Urothelium cell line (cell line): ENCODE measurements around the gene TMEM178B.

Experiments used
- DNase-seq: peaks from one replicate; pipeline ENCODE4 v3.0.0; 2011; ENCODE audit warnings: low spot score, mixed read lengths
- FAIRE-seq: peaks from 2 replicates; lab custom pipeline; 2011; peaks lifted over from hg19 to GRCh38; lab: Jason Lieb, UNC

Gene TMEM178B

DNA sequence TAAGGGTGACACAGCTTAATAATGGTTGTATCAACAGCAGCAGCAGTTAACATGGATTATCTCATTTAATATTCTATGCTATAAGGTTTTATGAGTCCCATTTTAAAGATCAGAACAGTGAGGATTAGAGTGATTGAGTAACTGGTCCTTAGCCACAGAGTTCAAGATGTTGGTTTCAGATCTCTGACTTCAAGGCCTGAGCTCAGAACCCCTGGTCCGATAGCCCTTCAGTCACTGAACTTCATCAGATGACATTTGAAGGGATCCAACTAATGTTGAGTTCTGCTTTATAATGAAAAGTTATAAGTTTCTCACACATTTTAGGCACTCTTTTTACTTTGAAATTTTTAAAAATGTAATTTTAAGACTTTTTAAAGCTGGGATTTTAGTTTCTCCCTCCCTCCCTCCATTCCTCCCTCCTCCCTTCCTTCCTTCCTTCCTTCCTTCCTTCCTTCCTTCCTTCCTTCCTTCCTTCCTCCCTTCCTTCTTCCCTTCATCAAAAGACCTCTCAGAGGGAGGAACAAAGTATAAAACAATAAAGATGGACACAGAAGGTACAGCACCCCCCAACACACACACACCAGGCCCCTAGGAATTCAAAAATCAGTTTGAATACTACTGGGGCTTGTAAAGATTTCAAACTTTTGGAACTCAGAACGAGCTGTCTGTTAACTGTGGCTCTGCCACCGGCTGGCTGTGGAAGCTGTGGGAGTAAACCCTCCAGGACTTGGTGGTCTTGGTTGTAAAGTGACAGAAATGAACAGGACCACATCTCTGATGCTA lies 270.5 kb downstream of the TMEM178B start:
- no peak for FAIRE-seq
- no peak for DNase-seq

DNA sequence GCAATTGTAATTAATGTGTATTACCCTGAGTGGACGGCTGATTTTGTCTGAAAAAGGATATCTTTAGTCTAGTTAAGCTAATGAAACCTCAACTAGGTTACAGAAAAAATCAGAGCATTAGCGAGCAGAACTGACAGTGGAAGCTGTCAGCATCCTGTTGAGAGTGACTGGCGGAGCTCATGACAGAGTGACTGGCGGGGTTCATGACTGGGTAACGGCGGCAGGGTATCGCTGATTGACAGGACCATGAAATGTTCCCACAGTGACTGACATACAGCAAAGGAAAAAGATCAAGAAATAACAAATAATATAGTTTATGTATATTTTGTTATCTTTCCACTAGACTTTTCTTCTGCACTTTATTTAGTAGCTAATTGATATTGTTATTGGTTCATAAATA lies 274.9 kb downstream of the TMEM178B start:
- FAIRE-seq, result no peak
- no peak for DNase-seq

DNA sequence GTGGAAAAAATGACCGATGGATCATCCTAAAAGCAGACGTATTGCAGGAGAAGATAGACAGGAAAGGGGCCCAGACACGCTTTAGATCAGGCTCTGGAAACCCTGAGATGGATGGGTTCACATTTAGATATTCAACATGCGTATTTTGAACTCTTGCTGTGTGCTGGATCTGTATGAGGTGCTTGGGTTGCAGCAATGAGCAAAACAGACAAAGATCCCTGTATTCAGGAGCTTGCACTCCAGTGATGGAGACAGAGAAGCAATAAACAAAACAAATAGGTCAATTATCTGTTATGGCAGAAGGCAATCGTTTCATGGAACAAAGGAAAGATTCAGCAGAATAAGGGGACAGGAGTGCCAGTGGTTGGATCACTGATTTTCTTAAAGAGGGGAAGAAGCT lies 275.5 kb downstream of the TMEM178B start:
- FAIRE-seq, result no peak
- DNase-seq, result no peak

DNA sequence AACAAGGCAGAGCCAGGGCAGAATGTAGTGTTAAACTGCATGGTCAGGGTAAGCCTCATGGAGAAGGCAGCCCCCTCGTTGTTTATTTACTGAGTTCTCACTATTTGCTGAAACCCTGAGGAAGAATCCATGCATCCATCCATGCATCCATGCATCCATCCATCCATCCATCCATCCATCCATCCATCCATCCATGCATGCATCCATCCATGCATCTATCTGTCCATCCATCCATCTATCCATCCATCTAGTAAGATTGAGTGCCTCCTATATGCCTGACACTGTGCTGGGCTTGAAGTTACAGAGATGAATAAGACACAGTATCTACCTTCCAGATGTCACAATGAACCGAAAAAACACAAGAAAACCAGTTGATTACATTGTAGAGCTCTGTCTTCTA lies 275.9 kb downstream of the TMEM178B start:
- FAIRE-seq, result no peak
- DNase-seq, result no peak

DNA sequence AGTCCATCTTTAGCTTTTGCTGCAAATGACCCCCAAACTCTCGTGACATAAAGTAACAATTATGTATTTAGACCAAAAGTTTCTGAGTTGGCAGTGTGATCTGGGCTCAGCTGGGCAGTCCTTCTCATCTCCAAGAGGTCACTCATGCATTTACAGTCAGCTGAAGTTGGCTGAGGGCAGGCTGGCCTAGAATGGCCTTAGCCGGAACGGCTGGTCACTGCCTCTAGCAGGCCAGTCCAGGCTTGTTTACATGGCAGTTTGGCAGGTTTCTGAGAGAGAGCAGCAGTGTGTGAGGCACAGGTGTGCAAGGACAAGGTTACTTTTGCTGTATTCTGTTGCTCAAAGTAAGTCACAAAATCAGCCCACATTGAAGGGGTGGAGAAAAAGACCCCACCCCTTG lies 277.3 kb downstream of the TMEM178B start:
- FAIRE-seq, result no peak
- DNase-seq, result no peak

DNA sequence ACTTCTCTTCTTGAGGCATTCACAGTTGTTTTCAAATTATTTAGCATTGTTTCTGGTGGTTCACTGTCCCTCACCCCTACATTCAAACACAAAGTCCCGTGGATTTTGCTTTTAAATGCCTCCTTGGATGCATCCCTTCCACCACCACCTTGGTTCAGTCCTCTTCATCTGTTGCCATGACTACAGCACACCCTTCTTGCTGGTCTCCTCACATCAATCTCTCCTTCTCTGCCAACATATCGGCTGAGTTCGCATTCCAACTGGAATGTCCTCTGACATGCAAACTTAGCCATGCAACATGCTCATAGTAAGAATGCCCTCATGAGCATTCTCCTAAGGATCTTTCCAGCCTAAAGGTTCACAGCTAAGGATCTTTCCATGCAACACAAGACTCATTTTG lies 279.1 kb downstream of the TMEM178B start:
- no peak for FAIRE-seq
- DNase-seq, result no peak

DNA sequence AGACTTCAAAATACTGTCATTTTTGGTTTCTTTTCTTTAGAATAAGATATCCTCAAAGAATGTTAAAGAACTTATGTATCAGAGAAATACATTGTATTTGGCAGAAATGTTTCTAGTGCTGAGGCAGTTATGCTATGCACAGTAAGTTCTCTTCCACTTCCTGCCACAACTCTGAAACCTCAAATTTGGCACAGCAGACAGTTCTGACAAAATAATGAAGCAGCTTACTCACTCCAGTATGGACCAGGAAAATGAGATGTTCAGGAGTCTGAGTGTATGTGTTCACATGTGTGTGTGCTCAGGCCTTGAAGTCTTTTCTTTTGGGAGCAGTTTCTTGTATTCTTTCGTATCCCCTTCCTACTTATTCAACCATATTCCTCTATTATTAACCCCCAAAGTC lies 280.4 kb downstream of the TMEM178B start:
- DNase-seq, result peak; percentile 23
- FAIRE-seq, result no peak

DNA sequence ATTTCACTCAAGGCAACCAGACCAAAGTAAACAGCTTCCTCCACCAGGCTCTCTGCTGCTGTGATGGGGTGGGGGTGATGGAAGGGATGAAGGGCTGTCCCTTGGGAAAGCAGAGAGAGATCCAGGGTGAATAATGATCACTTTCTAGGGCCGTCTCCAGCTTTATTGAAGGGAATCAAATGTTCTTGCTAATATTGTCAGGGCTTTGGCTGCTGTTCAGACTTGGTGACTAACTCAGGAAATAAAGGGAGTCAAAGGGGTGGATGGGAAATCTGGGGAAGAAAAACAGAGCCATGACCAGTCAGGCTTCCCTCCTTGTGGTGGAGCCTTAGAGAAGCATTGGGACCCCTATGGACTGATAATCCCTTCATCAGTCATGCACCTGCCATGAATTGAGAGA lies 281.2 kb downstream of the TMEM178B start:
- no peak for DNase-seq
- FAIRE-seq, result no peak

DNA sequence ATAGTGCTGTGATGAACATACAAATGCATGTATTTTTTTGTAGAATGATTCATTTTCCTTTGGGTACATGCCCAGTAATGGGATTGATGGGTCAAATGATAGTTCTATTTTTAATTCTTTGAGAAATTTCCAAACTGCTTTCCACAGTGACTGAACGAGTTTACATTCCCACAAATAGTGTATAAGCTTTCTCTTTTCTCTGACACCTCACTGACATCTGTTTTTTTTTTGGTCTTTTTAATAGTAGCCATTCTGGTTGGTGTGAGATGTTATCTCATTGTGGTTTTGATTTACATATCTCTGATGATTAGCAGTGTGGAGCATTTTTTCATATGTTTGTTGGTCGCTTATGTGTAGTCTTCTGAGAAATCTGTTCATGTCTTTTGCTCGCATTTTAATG lies 282.3 kb downstream of the TMEM178B start:
- DNase-seq, result no peak
- FAIRE-seq, result no peak

DNA sequence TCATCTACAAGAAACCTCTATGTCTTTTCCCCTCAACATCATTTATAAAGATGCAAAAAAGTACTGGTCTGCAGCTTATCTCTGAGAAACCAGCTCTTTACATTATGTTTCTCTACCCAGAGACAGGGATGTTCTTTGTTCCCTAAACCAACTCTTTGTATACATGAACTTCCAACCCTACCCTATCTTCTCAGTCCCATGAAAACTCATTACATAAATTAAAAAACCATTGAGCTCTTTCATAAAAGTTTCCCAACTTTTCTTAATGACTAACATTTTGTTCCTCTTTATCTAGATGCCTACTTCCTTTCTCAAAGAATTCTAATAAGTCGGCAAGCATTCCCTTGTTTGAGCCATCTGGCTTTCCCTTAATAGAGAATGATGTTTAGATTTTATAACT lies 284.5 kb downstream of the TMEM178B start:
- no peak for DNase-seq
- FAIRE-seq, result no peak

DNA sequence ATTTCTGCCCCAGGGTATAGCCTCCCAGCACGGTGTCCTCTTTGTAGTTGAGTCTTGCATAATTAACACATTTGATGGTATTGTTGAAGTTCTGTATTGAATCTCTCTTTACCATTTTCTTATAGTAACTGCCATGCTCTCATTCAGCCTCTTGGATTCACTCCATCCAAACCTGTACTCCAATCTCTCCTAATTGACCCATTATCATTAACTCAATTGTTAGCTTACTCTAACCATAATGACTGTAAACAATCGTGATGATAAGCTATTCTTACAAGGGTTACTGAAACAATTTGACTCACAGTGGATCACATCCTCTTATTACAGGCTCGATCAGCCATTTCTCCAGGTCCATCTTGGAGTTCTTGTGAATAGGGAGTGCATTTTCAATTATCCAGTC lies 285.4 kb downstream of the TMEM178B start:
- FAIRE-seq (no peak), DNase-seq (no peak)

DNA sequence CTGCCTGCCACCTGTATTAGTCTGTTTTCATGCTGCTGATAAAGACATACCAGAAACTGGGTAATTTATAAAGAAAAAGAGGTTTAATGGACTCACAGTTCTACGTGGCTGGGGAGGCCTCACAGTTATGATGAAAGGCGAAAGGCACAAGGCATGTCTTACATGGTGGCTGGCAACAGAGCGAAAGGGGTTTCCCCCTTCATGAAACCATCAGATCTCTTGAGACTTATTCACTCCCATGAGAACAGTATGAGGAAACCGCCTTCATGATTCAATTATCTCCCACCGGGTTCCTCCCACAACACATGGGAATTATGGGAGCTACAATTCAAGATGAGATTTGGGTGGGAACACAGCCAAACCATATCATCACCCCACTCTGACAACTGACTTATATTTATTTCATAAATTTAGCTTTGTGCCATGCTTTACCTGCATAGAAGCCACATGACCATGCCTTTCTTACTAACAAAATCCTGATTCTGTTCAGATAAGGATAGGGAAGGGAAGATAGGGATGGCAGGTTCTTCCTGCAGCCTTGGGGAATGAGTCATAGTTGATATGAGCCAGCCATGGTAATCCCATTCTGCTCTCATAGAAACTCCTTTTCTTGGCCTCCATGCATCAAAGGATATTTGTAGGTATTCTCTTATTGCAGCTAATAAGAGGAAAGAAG lies 286.0 kb downstream of the TMEM178B start:
- no peak for FAIRE-seq
- no peak for DNase-seq

DNA sequence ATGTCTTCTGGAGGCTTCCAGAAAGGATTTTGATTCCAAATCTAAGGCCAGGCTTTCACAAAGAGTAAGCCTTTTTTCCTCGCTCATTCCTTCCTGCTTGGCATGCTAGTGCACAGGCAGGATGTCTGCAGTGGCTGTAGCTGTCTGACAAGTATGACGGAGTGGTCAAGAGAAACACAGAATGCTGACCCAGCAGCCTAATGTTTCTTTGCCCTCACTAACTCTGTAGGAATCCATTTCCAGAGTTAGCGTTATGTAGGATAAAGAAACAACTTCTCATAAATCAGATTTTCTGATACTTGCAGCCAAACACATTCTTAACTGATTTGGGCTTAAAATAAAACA lies 286.5 kb downstream of the TMEM178B start:
- FAIRE-seq, result no peak
- DNase-seq, result no peak

DNA sequence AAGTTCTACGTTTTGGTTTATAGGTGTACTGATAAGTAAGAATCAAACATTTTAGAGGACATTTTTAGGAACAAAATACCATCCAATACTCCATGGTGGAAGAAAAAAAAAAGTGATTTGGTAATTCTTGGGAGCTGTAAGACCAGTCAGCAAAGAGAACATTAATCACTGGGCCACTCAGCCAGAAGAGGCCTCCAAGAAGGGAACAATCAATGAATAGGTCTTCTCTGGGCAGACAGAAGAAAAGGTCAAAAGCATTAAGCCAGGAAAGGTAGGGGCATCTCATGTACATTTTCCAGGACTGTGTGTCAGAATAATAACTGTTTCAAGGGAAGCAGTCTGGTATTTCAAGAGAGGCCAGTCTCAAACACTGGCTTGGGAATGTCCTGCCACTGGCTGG lies 286.9 kb downstream of the TMEM178B start:
- DNase-seq, result no peak
- FAIRE-seq, result no peak

DNA sequence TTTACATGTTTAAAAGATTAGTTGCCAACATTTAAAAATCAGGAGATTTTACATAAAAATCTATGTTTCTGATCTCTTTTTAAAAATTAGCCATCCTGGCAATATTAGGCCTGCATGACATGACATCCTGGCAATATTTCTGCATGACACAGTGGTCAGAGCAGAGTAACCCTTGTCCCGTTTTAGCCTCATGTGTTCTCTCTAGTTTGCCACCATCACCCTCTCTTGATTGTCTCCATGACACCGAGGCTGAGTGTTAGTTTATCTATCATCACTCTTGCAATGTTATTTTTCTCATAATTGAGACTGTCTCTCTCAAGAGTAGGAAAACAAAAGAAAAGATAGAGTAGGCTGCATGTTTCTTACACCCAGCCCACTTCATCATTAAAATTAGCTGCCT lies 287.6 kb downstream of the TMEM178B start:
- no peak for FAIRE-seq
- no peak for DNase-seq

DNA sequence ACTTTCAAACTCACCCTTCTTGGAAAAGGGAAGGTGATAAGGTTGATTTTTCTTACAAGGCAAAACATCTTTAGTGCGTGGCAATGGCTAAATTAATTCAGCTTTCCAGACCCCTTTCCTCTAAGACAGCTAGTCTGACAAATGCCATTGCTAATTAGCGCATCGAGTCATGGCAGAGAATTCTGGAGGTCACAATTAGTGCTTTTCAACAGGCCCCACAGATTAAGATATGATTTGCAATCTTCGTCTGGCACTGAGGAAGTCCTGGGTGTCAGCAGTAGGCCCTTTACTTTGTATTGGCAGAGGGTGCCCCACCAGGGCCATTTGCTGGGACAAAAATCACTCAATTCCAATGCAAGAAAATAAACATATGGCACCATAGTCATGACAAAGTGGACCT lies 288.1 kb downstream of the TMEM178B start:
- FAIRE-seq (no peak), DNase-seq (no peak)

DNA sequence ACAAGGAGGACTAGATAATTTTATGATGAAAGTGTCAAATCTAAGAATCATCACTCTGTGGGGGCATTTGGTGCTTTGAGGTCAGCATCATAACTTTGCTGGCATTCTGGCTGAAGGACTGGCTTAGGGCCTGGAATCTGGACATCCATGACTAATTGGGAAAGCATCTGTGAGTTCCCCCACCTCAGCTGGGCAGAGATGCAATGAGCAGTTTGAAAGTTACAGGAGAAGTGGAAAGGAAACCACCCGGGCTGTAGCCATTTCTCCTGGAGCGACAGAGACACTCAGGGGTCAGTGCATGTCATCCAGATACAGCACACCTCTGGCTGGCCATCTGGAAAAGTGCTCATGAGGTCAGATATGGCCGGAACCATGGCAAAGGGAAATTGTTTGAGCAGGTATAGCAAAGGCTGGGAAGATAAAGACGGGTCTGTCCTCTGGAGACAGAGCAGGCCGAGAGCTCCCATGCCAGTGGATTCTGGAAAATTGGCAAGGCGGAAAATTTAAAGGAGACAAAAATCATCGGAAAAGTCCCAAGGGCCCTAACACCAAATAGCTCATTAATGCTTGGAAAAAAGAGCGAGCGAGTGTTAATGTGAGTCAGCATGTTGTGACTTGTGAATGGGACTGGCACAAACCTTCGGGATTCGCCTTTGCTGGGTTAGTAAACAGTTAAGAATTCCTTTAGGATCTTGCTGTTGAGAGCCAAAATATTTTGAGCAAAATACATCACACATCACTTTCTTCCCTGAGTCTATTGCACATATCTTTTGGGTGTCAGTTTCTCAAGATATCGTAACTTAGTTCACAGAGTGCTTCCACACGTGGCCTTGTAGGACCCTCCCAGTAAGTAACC lies 288.9 kb downstream of the TMEM178B start:
- FAIRE-seq (no peak), DNase-seq (peak; percentile 78)

DNA sequence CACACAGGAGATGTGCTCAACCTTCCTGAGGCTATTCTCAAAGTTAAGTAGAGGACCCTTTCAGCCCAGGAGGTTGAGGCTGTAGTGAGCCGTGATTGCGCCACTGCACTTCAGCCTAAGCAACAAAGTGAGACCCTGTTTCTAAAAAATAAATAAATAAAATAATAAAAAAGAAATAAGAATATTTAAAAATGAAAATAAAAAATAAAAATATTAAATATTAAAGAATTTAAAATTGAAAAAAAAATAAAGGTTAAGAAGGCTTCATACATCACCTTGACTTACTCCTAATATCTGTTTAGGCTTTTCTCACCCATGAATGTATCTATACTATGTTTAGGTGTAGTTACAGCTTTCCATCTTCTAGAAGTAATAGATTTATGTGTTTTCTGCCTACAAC lies 289.9 kb downstream of the TMEM178B start:
- no peak for FAIRE-seq
- no peak for DNase-seq

DNA sequence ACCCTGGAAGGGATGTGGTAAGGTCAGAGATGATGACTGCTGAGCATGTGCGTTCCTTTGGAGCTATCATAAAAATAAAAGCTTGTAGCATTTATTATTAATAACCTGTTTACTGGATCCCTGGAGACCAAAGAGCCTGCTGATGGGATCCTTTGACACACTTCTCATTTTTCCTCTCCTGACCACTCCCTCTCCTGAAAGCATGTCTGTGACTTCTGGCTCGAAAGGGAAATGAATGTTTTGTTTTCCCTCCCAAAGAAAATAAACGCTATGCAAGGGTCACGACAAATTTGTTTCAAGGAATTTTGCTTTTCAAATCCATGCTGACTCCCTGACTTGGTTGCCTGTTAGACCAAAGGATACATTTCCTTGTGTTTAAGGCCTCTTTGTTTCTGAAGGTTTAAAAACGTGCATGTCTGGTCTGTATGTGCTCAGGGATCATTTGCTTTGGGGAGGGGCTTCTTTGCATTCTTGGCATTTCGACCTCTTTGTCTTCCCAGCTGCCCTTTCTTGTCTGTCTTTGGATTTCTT lies 292.3 kb downstream of the TMEM178B start:
- DNase-seq (no peak), FAIRE-seq (no peak)

DNA sequence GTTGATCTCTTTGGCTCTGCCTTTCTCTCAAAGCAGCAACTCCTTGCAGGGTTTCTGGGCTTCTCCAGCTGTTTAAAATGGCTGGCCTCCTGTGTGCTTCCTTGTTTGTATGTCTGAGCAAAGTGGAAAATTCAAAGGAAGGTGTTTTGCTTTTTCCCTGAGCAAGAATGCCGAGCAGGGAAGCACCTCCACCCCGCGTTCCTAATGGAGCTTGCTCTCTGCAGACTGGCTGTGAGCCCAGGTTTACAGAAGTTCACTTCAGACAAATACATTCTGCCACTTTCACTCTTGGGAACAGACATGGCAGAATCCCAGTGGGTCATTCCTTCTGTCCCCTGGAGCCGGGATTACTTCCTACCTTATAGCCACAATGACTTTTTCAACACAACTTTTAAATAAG lies 295.6 kb downstream of the TMEM178B start:
- FAIRE-seq (no peak), DNase-seq (no peak)

DNA sequence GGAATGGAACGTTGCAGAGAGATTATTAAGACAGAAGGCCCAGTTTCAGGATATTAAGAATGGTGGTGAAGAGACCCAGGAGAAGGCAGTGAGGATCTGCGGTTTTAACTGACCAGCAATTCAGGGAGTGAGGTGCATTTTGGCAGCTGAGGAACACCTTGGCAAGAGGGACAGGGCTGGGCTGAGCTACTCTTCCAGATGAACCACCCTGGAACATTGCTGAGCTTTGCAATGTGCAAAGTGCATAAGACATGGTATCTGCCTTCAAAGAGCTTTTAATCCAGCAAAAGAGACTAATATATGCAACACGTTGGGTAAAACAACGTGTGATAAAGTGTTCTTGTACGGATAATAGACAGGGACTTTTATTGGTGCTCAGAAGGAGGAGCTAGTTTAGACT lies 296.3 kb downstream of the TMEM178B start:
- DNase-seq (no peak), FAIRE-seq (no peak)

DNA sequence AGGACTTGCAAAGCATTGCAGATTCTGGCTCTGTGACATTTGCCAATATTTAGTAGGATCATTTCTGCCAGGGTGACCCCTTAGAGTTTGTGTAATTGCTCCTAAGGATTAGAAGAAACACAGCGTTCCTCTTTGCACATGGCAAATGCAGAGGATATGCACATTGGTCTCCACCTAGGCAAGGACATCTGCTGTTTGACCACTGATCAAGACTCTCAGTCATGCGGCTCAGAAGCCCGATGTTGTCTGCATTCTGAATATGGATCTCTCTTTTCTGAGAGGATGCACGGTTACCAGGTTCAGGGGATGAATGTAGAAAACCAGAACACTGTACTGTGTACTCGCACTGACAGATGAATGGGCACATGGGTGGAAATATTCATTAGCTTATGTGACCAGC lies 296.8 kb downstream of the TMEM178B start:
- DNase-seq (no peak), FAIRE-seq (no peak)
